Activated T-helper 1 cell treated with Interleukin-2 at 50 U/mL for 16 hours (primary cell): Measurements from ENCODE around the gene VWA1.
"Not testable (repeated sequence)": the region's sequence is repeated elsewhere in the genome, so short reads cannot be mapped to it uniquely, and the experiment has no call there.

Experiments
- DNase-seq: peaks from one replicate; pipeline ENCODE4 v3.0.0-alpha.2; 2020; ENCODE audit warnings: low read depth

Gene VWA1

DNA sequence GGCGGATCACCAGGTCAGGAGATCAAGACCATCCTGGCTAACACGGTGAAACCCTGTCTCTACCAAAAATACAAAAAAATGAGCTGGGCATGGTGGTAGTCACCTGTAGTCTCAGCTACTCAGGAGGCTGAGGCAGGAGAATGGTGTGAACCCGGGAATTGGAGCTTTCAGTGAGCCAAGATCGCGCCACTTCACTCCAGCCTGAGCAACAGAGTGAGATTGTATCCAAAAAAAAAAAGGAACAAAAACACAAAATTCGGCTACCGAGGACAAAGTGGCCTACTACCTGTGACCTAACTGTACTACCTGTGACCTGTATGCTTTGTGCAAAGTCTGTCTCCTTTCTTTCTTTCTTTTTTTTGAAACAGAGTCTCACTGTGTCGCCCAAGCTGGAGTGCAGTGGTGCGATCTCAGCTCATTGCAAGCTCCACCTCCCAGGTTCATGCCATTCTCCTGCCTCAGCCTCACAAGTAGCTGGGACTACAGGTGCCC is 32.5 kb upstream of the VWA1 start:
- not testable (repeated sequence) for DNase-seq

DNA sequence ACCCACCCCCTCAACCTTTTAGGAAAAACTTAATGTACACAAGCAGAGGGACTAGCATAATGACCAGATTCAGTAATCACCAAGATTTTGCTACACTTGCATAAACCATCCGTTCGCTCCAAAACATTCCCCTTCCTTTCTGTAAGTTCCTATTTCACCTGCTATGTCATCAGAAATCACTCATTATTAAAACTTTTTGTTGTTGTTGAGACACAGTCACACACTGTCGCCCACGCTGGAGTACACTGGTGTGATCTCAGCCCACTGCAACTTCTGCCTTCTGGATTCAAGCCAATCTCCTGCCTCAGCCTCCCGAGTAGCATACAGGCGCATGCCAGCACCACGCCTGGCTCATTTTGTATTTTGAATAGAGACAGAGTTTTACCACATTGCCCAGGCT is 31.8 kb upstream of the VWA1 start:
- DNase-seq: no peak

DNA sequence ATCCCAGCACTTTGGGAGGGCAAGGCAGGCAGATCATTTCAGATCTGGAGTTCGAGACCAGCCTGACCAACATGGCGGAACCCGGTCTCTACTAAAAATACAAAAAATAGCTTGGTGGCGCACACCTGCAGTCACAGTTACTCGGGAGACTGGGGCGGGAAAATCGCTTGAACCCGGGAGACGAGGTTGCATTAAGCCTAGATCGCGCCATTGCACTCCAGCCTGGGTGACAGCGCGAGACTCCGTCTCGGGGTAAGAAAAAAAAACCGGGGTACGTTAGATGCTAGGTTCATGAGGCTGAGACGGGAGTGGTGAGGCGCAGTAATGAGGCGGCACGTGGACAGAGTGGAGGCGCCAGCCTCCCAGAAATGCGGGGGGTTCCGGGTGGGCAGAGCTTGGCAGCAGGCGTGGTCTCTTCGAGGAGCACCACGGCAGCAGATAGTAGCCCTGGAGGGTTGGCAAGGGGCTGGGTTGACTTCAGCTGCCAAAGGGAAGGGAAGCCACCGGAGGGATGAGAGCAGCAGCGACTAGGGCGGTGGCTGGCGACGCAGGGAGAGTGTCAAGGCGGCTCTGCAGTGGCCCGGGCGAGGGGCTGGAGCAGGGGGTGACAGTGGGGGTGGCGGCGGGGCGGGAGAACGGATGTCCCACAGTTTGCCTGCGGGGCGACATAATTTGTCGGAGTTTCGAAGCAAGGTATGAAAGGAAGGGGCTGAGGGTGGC is 29.2 kb upstream of the VWA1 start:
- DNase-seq: no peak

DNA sequence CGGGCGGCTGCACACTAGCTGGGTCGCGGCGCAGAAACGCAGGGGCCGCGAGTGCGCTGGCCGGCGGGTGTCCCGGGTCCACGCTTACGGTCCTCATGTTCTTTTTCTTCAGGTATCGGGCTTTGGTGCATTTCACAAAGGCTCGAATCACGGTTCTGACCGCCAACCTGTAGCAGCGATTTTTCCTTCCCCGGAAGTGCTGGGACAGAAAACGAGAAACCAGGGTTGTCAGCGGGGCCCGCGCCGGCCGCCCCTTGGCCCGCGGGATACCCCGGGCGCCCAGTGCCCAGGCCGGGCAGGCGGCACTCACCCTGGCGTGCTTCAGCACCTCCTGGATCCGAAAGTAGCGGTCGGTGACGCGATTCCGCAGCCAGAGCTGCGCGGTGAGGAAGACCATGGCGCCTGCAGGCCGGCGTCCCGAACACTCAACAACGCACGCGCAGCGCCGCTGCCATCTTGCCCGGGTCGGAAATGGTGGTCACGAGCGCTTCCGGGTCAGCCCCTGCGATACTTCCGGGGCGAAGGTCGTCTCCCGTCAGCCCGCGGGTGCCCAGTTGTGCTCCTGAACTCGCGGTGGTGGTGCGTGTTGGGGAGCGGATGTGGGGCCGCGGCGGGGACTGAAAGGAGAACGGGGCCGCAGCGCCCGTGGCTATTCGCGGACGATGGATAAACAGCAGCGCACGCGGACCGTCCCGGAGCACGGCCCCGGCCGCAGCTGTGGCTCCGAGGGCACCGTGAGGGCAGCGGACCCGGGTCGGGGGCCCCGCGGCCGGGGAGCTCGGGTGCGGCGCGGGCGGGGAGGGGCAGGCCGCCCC is 28.5 kb upstream of the VWA1 start, which contains the start of gene MRPL20:
TSS of gene MRPL20 (minus strand) at position 473 of the 815 bp plus-strand sequence. CDS start at position 397, 76 bp downstream.
- DNase-seq: peak; percentile 95

DNA sequence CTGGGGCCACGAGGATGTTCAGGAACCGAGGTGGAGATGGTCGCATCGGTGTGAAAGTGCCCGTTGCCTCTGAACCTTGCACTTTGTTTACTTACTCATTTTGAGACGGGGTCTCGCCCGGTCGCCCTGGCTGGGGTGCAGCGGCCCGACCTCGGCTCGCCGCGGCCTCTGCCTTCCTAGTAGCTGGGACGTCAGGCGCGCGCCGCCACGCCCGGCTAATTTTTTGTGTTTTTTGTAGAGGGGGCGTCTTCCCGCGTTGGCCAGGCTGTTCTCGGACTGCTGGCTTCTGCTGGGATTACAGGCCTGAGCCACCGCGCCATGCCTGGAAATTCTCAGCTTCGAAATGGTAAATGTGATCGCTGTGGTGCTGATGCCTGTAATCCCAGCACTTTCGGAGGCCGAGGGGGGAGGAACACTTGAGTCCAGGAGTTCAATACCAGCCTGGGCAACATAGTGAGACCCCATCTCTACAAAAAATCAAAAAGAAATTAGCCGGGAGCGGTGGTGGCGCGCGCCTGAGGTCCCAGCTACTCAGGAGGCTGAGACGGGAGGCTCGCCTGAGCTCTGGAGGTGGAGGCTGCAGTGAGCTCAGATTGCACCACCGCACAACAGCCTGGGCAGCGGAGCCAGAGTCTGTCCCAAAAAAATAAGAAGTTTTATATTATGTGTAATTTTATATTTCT is 27.7 kb upstream of the VWA1 start:
- no peak for DNase-seq

DNA sequence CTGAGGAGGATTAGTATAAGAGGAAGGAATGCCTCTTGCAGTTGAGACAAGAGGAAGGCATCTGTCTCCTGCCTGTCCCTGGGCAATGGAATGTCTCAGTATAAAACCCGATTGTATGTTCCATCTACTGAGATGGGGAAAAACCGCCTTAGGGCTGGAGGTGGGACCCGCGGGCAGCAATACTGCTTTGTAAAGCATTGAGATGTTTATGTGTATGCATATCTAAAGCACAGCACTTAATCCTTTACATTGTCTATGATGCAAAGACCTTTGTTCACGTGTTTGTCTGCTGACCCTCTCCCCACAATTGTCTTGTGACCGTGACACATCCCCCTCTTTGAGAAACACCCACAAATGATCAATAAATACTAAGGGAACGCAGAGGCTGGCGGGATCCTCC is 25.3 kb upstream of the VWA1 start:
- DNase-seq: not testable (repeated sequence)

DNA sequence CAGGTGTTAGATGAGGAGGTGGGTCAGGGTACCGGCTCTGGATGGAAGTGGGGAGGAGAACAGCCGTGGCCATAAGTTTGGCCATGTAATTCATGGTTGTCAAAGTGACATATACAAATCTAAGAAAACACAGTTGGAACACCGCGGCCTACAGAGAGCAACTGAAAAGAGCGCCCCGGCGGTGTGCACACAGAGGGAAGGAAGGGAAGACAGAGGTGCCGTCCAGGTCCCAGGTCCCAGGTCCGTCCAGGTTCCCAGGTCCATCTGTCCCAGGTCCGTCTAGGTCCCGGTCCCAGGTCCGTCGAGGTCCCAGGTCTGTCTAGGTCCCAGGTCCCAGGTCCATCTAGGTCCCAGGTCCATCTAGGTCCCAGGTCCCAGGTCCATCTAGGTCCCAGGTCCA is 23.9 kb upstream of the VWA1 start:
- DNase-seq: no peak

DNA sequence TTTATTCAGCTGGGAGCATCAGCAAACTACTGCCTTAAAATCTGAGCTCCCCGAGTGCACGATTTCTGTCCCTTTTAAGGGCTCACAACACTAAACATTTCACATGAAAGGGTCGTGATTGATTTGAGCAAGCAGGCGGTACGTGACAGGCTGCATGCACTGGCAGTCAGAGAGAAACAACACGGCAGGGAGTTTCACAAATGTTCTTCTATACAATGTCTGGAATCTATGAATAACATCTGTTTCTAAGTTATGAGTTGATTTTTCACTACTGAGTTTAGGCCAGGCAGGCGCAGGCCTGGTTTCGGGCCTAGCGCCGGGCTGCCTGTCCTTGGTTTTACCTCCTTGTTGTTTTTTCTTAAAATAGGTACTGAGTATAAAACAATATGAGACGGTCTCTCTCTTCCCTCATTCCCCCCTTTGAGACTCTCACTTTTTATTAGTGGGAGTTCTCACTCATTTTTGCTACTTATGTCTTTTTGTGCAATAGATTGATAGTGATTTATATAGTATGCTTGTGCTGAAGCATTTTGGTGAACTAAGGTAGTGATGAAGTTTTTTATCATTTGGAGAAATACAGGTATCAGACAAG is 23.1 kb upstream of the VWA1 start:
- DNase-seq: not testable (repeated sequence)

DNA sequence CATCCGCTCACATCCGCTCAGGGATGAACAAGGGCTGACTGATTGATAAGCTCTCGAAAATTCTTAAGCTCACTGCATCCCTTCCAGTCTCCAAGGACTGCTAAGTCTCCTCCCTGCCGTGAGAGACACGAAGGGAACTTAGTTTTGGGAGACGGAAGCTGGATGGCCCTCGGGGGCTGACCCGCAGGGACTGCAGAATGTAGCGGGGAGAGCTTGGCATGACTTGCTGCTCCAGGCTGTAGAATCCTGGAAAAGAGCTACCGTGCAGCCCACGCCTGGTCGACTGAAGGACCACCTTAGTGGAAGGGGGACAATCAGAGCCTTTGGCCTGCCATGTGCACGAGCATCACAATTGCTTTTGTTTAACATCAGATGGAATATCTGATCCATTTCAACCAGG is 19.7 kb upstream of the VWA1 start:
- DNase-seq: no peak

DNA sequence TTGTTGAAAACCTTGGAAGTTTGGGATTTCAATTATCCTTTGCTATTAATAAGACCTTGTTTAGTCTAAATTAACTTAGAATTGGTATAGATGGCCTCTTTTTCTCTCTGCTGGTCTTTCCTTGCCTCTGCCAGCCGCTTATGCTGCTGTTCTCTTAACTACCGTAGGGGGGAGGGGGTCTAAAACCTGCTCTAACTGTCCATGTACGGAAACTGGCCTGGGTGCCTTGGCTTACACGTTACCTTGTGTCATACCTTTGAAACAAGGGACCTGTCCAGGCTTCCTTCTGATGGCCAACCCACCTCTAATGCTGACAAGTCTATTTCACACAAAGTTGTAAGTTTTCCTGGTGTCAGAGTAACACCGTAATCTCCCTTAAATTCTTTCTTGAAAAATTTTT is 18.1 kb upstream of the VWA1 start:
- not testable (repeated sequence) for DNase-seq

DNA sequence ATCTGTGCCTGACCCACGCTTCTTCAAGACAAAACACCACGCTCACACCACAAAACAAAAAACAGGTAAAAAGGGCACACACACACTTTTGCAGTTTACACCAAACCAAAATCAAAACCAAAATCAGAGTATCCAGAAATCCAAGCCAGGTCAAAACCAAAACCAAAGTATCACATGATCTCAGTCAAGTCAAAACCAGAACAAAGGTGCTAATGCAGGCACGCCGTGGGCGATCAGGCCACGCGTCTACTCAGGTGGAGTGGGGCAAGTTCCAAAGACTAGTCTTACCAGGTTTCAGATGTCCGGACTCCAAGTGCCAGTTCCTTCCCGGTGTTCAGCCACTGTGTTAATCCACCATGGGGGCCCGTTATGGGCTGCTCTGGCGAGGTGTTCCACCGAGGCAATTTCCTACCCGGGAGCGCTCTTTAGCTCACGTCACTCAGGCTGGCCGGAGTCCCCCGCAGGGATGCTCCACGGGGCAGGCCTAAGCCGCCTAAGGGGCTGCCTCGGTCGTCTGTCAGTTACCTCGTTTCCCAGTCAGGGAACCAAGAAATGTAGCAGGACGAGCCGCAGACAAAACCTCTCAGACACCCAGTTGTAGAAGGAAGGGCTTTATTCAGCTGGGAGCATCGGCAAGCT is 17.5 kb upstream of the VWA1 start:
- not testable (repeated sequence) for DNase-seq

DNA sequence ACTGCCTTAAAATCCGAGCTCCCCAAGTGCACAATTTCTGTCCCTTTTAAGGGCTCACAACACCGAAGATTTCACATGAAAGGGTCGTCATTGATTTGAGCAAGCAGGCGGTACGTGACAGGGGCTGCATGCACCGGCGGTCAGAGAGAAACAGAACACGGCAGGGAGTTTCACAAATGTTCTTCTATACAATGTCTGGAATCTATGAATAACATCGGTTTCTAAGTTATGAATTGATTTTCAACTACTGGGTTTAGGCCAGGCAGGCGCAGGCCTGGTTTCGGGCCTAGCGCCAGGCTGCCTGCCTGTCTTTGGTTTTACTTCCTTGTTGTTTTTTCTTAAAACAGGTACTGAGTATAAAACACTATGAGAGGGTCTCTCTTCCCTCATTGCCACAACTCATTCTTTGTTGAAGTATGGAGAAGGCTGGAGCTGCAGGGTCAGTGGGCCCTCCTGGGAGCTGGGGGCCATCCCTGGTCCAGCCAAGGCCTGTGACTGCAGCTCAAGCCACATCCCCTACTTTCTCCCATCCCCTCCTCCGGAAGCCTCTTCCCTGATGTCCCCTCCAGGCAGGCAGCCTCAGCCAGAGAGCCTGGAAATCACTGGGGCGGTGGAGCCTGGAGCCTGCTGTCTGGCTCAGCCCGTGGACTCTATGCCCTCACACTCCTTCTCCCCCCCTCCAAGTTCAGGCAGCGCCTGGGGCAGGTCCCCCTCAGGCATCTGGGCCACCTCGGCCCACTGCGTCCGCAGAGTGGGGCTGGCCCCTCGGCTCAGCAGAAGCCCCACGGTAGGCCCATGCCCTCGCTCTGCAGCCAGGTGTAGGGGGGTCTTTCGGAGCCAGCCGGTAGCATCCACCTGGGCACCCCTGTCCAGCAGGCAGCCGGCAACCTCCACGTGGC is 16.8 kb upstream of the VWA1 start:
- no peak for DNase-seq

DNA sequence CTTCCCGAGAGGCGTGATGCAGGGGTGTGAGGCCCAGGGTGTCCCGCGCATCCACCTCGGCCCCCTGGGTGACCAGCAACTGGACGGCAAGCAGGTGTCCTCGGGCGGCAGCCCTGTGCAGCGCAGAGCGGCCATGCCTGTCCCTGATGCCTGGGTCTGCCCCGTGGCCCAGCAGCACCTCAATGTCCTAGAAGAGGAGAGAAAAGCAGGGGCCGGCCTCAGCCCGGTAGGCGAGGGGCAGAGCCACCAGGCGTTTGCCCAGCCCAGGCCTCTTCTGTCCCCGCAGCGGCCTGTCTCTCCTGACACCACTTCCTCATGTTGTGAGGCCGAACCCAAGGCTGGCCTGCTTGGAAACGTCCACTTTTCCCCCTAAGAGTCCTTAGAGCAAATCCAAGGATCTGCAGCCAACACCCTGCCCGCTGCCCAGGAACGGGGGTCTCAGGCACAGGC is 16.1 kb upstream of the VWA1 start:
- DNase-seq: no peak

DNA sequence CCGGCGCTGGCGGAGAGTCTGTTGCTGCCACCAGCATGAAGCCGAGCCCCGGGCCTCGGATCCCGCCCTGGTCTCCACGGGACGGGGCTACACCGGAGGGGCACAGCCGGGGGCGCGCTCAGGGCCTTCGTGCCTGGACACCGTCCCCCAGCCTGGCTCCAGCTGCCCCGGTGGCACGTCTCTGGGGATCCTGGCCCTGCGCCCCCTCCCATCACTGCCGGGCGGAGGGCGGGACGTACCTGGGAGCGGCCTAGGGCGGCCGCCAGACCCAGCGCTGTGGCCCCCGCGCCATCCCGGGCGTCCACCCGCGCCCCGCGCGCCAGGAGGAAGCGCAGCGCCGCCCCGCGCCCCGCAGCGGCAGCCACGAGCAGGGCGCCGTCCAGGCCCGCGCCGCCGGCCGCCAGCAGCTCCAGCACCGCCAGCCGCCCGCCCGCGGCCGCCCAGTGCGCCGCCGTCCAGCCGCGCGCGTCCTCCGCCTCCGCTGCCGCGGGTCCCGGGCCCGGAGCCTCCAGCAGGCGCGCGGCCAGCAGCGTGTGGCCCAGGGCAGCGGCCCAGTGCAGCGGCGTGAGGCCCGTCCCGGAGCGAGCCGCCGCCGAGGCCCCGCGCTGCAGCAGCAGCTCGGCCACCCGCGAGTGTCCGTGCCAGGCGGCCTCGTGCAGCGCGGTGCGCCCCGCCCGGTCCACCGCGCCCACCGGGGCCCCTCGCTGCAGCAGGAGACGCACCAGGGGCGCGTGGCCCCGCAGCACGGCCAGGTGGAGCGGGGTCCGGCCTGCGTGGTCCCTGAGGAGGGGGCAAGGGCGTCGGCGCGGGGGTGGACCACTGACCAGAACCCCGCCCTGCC is 15.5 kb upstream of the VWA1 start:
- no peak for DNase-seq

DNA sequence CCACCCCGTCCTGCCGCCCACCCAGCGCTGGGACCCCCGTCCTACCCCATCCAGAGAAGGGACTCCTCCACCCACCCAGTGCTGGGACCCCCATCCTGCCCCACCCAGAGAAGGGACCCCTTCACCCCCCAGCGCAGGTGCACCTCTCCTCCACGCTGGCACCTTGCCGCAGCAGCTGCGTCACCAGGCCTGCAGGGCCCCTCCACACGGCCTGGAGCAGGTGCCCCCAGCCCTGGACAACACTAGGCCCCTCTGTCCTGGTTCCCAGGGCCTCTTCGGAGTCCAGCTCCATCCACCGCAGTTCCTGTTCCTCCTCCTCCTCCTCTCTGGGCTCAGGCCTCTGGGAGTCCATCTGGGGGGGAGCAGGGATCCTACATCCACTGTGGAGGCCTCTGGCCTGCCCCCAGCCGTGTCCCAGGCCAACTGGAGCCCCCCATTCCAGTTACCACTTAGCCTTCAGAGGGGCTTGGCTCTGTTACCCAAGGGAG is 14.8 kb upstream of the VWA1 start:
- DNase-seq: no peak

DNA sequence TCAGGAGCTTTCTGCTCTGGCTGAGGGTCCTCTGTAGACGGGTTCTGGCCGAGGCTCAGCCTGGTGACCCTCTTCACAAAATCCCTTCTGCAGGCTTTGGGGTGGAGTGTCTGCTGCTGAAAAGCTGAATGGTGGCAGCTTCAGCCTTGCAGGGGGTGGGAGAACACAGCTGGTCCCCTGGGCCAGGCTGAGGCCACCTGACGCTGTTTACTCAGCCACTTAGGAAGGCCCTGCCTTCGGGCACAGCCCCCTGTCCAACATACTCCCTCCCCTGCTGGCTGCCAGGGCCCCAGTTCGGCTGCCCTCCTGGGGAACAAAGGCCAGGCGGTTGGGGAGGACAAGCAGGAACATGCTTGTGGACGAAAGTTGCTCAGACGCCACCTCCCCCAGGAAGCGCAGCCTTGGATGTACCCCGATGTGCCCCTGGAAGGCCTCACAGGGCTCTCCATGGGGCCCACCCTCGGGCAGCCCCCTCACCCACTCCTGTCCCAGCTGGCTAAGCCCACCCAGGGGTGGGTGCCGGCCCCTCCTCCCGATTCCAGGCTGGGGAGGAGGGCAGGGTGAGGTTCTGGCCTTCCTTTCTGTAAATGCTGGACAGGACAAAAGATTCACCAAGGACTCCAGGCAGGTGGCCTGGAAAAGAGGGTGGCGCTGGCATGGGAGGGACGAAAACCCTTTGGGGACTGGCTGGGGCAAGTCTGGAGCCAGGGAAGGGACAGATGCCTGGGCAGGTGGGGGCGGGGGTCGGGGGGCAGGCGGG is 14.2 kb upstream of the VWA1 start, which contains the start of gene ANKRD65:
TSS of gene ANKRD65 (minus strand) at position 130 of the 760 bp plus-strand sequence. CDS start 271 bp downstream, outside the sequence.
- DNase-seq: no peak

DNA sequence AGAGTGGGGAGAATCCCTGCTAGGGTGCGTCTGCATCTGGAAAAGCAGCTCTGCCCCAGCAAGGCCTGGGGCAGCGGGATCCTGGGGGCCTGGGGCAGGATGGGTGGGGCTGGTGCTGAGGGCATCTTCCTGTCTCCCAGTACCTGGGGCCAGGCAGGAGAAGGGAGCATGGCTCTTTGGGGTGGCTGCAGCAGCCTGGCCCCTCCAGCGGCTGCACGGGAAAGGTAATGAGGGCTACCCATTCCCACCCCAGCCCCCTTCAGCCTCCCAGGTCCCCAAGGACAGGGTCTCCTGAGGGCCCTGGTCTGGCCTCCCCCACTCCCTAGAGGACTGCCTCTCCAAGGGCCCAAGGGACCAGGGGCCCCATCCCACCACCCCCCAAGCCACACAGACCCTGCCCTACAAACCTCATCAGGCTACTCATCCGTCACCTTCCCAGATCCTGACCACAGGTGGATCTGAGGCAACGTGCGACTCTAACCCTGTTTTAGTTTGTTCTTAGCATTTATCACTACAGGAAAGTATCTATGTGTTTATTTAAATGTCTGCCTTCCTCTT is 13.5 kb upstream of the VWA1 start:
- no peak for DNase-seq
